Suppressor macrophage (primary cell): ENCODE measurements around the gene ATAD2B.
"Not testable (repeated sequence)": the region's sequence is repeated elsewhere in the genome, so short reads cannot be mapped to it uniquely, and the experiment has no call there.

Source experiments
- DNase-seq, 4 experiments: peaks; one replicate each; pipeline ENCODE4 v3.0.0-alpha.2; 2020 to 2022

ATAD2B gene

GRCh38 chr2:23788100-23788499 is 138.8 kb downstream of the ATAD2B start:
- DNase-seq = peak in 2 of 4 experiments; percentile 39 to 50

GRCh38 chr2:23784971-23785370 is 142.0 kb downstream of the ATAD2B start:
- DNase-seq = no peak

GRCh38 chr2:23782646-23783045 is 144.3 kb downstream of the ATAD2B start:
- DNase-seq = no peak

GRCh38 chr2:23782126-23782525 is 144.8 kb downstream of the ATAD2B start:
- DNase-seq = no peak

GRCh38 chr2:23780465-23780864 is 146.5 kb downstream of the ATAD2B start:
- DNase-seq = not testable (repeated sequence)

- DNase-seq = no peak
Measured at GRCh38 chr2:23777826-23778225, 149.1 kb downstream of the ATAD2B start.

GRCh38 chr2:23776021-23776420 is 150.9 kb downstream of the ATAD2B start:
- DNase-seq = no peak

GRCh38 chr2:23772684-23773083 is 154.2 kb downstream of the ATAD2B start:
- no peak for DNase-seq

DNA sequence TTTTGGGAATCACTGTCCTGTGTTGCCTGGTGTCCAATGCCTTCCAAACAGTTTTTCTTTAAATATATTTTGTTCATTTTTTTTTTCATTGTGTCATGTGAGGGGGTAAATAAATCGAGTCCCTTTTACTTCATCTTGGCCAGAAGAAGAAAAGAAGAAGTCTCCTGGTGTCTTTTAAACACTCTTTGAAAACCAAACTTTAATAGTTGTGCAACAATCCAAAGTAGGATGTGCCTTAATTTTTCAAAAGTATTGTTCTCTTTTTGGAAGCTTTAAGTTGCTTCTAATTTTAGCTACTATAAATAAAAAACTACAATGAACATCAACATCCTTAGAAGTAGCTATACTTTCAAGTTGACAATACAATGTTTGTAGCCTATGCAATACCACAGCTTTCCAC is 154.9 kb downstream of the ATAD2B start:
- peak in 2 of 4 experiments; percentile 27 to 51 for DNase-seq

DNA sequence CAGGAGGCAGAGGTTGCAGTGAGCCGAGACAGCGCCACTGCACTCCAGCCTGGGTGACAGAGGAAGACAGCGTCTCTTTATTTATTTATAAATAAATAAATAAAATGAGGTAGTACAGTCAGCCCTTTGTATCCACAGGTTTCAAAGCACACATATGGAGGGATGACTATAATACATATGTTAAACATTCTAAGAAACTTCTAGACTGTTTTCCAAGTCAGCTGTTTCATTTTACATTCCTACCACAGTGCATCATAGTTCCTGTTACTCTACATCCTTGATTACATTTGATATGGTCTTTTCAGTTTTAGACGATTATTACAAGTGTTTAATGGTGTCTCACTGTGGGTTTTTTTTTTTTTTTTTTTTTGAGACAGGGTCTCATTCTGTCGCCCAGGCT is 157.6 kb downstream of the ATAD2B start:
- DNase-seq = no peak

DNA sequence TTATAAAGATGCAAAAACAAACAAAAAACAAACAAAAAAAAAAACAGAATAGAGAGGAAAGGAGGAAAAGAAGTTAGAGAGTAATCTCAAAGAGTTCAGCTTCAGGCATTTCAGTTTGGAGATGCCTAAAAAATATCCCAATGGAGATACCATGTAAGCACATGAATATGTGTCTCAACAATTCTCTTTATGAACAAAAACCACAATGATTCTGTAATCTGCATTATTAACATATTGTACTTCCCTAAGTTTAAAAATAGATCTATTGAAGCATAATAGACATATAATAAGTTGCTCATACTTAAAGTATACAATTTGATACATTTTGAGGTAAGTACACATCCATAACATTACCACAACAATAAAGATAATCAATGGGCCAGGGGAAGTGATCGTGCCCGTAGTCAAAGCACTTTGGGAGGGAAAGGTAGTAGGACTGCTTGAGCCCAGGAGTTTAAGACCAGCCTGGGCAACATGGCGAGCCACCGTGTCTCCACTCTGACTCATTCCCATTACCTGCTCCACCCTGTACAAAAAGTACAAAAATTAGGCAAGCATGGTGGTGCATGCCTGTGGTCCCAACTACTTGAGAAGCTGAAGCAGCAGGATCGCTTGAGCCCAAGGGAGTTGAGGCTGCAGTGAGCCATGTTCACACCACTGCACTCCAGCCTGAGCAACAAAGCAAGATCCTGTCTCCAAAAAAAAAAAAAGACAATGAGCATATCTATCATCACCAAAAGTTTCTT is 158.9 kb downstream of the ATAD2B start:
- DNase-seq = peak in 2 of 4 experiments; percentile 59 to 61

DNA sequence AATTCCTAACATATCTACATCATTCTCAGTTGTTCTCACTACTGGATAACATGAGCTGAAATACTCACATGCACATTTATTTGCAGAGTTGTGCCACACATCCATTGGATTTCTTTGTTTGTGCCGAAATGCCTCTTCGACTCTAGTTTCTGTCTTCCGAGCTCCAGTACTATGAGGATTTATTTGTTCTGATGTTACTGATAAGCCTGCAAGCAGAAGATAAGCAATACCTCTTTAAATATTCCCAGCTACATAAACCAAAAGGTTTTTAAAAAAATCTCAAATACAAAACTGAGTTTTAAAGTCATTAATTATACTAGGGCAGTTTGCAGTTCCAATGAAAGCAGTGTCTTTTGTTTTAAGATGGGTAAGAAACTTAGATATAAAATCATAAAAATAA is 164.8 kb downstream of the ATAD2B start:
- no peak for DNase-seq

DNA sequence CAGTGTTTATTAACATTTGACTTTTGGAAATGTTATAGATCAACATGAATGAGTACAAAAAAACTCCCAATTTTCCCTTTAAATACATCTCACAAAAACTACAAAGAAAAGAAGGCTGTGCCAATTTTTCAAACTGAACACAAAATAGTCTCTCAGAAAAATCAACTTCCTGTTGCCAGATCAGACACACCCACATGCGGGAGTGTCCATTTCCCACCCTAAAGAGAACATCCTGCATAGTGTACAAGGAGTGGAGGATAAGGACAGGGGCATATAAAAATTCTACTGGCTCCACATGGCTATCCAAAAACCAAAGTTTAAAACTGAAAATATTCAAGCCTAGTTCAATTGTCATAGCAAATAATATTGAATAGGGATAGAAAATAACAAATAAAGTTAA is 165.3 kb downstream of the ATAD2B start:
- peak in 3 of 4 experiments; percentile 23 to 32 (median 31) for DNase-seq

- DNase-seq = peak in 2 of 4 experiments; percentile 7 to 14
Measured at GRCh38 chr2:23760736-23761135, 166.2 kb downstream of the ATAD2B start.

DNA sequence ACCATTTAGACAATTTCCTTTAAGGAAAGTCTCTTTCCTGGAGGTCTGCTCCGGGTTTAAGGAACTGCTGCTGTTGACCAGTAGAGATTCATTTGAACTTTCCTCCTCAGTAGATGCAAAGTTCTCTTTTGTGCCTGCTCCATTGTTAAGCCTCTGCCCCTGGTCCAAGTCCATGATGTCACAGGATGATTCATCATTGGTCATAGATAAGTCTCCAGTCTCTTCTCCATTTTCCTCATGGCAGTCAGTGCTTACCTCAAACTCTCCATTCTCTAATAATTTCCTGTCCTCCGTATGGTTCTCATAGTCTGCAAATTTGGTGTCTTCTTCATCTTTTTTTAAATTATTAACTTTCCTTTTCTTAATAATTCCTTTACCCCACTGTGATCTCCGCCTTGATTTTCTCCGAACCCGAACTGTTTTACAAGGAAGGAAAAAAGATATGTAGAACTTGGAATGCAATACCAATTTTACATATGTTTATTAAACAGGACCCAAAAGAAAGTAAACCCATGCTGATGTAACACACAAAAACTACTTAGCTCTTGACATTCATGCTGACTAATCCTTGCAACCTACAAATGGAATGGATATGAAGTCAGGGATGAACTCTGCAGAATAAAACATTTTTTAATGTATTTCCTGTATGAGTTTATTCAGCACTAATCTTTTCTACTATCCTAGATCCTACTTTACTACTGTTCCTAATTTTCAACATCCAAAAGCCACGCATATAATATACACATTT is 169.1 kb downstream of the ATAD2B start:
- DNase-seq = peak; percentile 47 to 83 (median 64)

DNA sequence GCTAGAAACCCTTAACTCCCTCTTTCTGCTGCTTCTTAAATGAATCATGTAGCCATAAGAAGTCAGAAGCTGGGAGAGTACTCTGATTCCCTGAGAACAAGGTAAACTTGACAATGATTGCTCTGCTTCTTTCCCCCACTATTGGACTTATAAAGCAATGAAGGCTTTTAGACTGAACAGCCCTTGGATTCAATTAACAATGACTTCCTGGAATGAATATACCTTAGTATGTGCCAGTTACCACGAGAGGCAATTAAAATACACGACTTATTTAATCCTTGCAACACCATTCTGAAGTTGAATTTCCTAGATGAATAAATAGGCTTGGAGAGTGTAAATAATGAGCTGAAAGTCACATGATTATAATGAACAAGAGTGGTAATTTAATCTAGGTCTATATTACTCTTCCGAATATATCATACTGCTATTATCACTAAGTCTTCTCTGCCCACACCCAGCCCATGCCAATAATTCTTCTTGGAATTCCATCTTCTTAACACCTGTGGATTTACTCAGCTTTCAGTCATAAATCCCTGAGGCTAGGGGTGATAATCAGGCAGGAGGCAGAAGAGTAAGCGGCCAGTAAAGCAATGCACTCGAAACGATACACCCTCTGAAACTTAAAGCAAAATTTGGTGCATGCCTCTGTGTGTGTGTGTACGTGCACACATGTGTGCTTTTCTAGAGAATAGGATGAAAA is 170.2 kb downstream of the ATAD2B start:
- no peak for DNase-seq

DNA sequence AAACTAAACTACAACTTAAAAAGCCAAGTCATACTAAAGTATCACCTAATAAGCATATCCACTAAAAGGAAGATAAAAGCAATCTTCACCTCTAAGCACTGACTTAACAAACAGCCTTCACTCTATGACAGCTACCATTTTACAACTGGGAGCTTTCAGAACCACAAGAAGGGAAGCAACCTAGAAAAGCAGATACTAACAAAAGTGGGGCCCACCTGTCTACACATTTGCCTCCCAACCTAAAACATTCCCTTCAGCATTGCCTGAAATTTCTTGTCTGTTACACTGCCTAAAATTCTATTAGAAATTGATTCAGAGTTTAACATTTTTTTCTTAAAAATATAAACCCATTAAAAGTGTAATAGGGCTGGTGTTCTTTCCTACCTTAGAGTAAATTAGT is 172.0 kb downstream of the ATAD2B start:
- no peak for DNase-seq

GRCh38 chr2:23753291-23754010 is 173.5 kb downstream of the ATAD2B start:
- no peak for DNase-seq

DNA sequence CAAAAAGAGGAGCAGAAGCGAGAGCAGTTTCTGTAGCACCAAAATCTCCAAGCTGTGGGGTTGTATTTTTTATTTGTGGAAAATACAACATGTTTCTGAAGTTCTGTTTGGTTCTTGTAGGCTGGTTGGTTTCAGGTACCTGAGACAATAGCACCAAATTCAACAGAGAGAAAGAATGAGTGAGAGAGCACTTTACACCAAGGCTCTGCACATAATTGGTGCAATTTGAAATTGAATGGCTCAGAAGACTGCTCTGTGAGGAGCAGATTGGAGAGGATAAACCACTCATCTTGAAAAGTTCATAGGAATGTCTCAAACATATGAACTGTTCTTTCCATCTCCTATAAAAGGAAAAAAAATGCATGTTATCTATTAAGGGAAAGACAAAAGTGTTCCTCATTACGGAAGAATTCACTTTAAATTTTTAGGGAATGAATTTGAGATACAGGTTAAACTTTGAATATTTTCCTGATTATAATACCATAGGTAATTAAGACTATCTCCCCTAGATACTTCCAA is 175.1 kb downstream of the ATAD2B start:
- no peak for DNase-seq

DNA sequence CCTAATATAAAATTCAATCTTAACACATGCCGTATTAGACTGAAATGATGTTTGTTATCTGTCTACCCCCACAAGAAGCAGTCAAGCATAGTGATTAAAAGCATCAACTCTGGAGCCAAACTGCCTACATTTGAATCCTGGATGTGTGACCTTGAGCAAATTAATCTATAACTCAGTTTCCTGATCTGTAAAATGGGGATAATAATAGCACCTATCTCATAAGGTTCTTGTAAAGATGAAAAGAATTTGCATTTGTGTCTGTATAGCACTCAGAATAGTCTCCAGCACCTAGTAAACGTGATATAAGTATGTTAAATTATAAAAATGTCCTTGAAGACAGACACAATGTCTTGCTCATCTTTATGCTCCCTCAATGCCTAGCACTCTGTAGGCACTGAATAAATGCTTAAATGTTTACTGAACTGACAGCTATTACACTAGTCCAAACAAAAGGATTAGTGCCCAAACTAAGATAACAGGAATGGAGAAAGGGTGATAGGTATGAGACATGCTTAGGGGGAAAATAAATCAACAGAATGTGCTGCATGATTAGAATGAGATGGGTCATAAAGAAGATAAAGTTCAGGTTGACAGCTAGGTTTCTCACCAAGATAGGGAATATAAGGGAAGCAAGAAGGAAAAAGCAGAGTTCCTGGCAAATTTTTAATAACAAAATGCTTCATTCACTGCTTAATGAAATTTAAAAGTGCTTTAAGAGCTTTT is 180.6 kb downstream of the ATAD2B start:
- no peak for DNase-seq

- DNase-seq = no peak
Measured at GRCh38 chr2:23745726-23746105, 181.2 kb downstream of the ATAD2B start.
